Skeletal muscle tissue (tissue), 4 donors: ENCODE measurements around the gene LEMD2. TPM values are rescaled to one million over a fixed set of nuclear protein-coding genes. Genes with fewer than 3 reads are reported as not detected.

ENCODE experiments used
- H3K27ac ChIP-seq: one replicate; pipeline ENCODE4 v1.7.0; 2013; ENCODE audit warnings: mild to moderate bottlenecking, low read depth, low read length, inconsistent platforms
- H3K27me3 ChIP-seq, 3 donors: one replicate each; pipeline ENCODE4 v1.7.0; 2013; ENCODE audit warnings: low read length in 3 of 3; ENCODE audit not compliant: control insufficient read depth in 3 of 3, insufficient read depth in 3 of 3
- H3K36me3 ChIP-seq, 3 donors: one replicate each; pipeline ENCODE4 v1.7.0; 2013; ENCODE audit warnings: low read length in 3 of 3; ENCODE audit not compliant: control insufficient read depth in 3 of 3, insufficient read depth in 3 of 3
- H3K4me1 ChIP-seq, 3 donors: one replicate each; pipeline ENCODE4 v1.7.0; 2013; ENCODE audit warnings: low read length in 3 of 3, mild to moderate bottlenecking in 3 of 3; ENCODE audit not compliant: control insufficient read depth in 3 of 3, insufficient read depth in 3 of 3
- H3K4me3 ChIP-seq, 3 donors: one replicate each; pipeline ENCODE4 v1.7.0; 2013; ENCODE audit warnings: low read length in 3 of 3
- H3K9ac ChIP-seq, 3 donors: one replicate each; pipeline ENCODE4 v1.7.0; 2013; ENCODE audit warnings: low read length in 3 of 3, mild to moderate bottlenecking in 3 of 3, moderate library complexity in 2 of 3, low read depth in 1 of 3
- H3K9me3 ChIP-seq, 3 donors: one replicate each; pipeline ENCODE4 v1.7.0; 2013; ENCODE audit warnings: low read length in 3 of 3; ENCODE audit not compliant: control insufficient read depth in 3 of 3
- total RNA-seq: library from RNA; depleted of rRNA; stranded (reverse); fragments of >200 nt; gene quantifications from one replicate; pipeline ENCODE4 v1.2.3, GENCODE V29; 2014
- donor health status: Osteomylitis.

LEMD2 gene
- total RNA-seq, 1 donor from 2014 or later = 21.9 TPM

- peak overlapping the region; percentile 4 to 74 (median 63) for H3K9ac ChIP-seq
Observed at GRCh38 chr6:33770124-33770832, 18.7 kb downstream of the LEMD2 start.

GRCh38 chr6:33769248-33769821, 19.6 kb downstream of the LEMD2 start:
- H3K9ac ChIP-seq = peak overlapping the region in 1 of 3 donors; percentile 74

More at GRCh38 chr6:33770124-33770832, 18.7 kb downstream of the LEMD2 start:
- Histone ChIP-seq H3K4me1 (peaks cover 36 to 50% (median 39%) of the 10 kb centered on the region in 3 donors), H3K36me3 (peaks cover 20 to 28% (median 27%) of the 10 kb centered on the region in 3 donors), H3K4me3 (peak overlapping the region in 1 of 3 donors; percentile 22), H3K27me3 (no peaks in the 10 kb centered on the region), H3K27ac (peak overlapping the region; percentile 10), H3K9me3 (no peaks in the 10 kb centered on the region)

GRCh38 chr6:33768644-33769120, 20.2 kb downstream of the LEMD2 start:
- Histone ChIP-seq H3K27me3 (no peaks in the 10 kb centered on the region), H3K4me1 (peaks cover 36 to 50% (median 39%) of the 10 kb centered on the region in 3 donors), H3K27ac (no peak overlapping the region), H3K9ac (peak overlapping the region in 1 of 3 donors; percentile 50), H3K9me3 (no peaks in the 10 kb centered on the region), H3K4me3 (no peak overlapping the region), H3K36me3 (peaks cover 10 to 17% (median 16%) of the 10 kb centered on the region in 3 donors)

More at GRCh38 chr6:33769248-33769821, 19.6 kb downstream of the LEMD2 start:
- Histone ChIP-seq H3K27ac (peak overlapping the region; percentile 10), H3K4me3 (no peak overlapping the region), H3K4me1 (peaks cover 36 to 50% (median 39%) of the 10 kb centered on the region in 3 donors), H3K9me3 (no peaks in the 10 kb centered on the region), H3K36me3 (peaks cover 12 to 19% (median 19%) of the 10 kb centered on the region in 3 donors), H3K27me3 (no peaks in the 10 kb centered on the region)

GRCh38 chr6:33766921-33767907, 21.7 kb downstream of the LEMD2 start:
- Histone ChIP-seq H3K4me1 (peaks cover 41 to 55% (median 44%) of the 10 kb centered on the region in 3 donors), H3K4me3 (no peak overlapping the region), H3K36me3 (peaks cover 1 to 2% (median 2%) of the 10 kb centered on the region in 3 donors), H3K9me3 (no peaks in the 10 kb centered on the region), H3K9ac (no peak overlapping the region), H3K27ac (no peak overlapping the region), H3K27me3 (no peaks in the 10 kb centered on the region)

GRCh38 chr6:33765368-33765767, 23.6 kb downstream of the LEMD2 start:
- H3K27ac ChIP-seq = no peak overlapping the region
- H3K36me3 ChIP-seq = no peaks in the 10 kb centered on the region
- H3K4me1 ChIP-seq = peaks cover 38 to 54% (median 42%) of the 10 kb centered on the region in 3 donors
- H3K4me3 ChIP-seq = no peak overlapping the region
- H3K27me3 ChIP-seq = no peaks in the 10 kb centered on the region
- no peaks in the 10 kb centered on the region for H3K9me3 ChIP-seq
- no peak overlapping the region for H3K9ac ChIP-seq

- no peaks in the 10 kb centered on the region for H3K9me3 ChIP-seq
- H3K4me1 ChIP-seq = peaks cover 30 to 45% (median 37%) of the 10 kb centered on the region in 3 donors
- no peaks in the 10 kb centered on the region for H3K27me3 ChIP-seq
- H3K36me3 ChIP-seq = no peaks in the 10 kb centered on the region
- H3K27ac ChIP-seq = no peak overlapping the region
- H3K4me3 ChIP-seq = no peak overlapping the region
- no peak overlapping the region for H3K9ac ChIP-seq
Observed at GRCh38 chr6:33764036-33764435, 24.9 kb downstream of the LEMD2 start.

- H3K9ac ChIP-seq = no peak overlapping the region
- no peaks in the 10 kb centered on the region for H3K9me3 ChIP-seq
- no peaks in the 10 kb centered on the region for H3K36me3 ChIP-seq
- H3K4me1 ChIP-seq = peaks cover 30 to 41% (median 35%) of the 10 kb centered on the region in 3 donors
- no peaks in the 10 kb centered on the region for H3K27me3 ChIP-seq
- no peak overlapping the region for H3K4me3 ChIP-seq
- no peak overlapping the region for H3K27ac ChIP-seq
Observed at GRCh38 chr6:33763483-33763882, 25.4 kb downstream of the LEMD2 start.

- Histone ChIP-seq H3K27me3 (no peaks in the 10 kb centered on the region), H3K27ac (peak overlapping the region; percentile 82), H3K9ac (peak overlapping the region in 2 of 3 donors; percentile 6 to 46), H3K36me3 (no peaks in the 10 kb centered on the region), H3K4me3 (no peak overlapping the region), H3K4me1 (peaks cover 28 to 35% (median 28%) of the 10 kb centered on the region in 3 donors), H3K9me3 (no peaks in the 10 kb centered on the region)
Observed at GRCh38 chr6:33762713-33763112, 26.2 kb downstream of the LEMD2 start.

GRCh38 chr6:33761922-33762629, 26.9 kb downstream of the LEMD2 start:
- Histone ChIP-seq H3K9me3 (no peaks in the 10 kb centered on the region), H3K36me3 (no peaks in the 10 kb centered on the region), H3K4me3 (peak overlapping the region in 2 of 3 donors; percentile 24 to 52), H3K27me3 (no peaks in the 10 kb centered on the region), H3K27ac (peak overlapping the region; percentile 82), H3K4me1 (peaks cover 27 to 31% (median 28%) of the 10 kb centered on the region in 3 donors), H3K9ac (peak overlapping the region; percentile 60 to 94 (median 60))
